SK-N-SH (cell line): ENCODE data around the gene SLC25A21. TPM values are rescaled to one million over a fixed set of nuclear protein-coding genes. Genes with fewer than 3 reads are reported as not detected.

Experiments used
- CTCF ChIA-PET: fragments of 300-600, 350-600 bp; formaldehyde crosslinking; extraction: SDS; loops from one replicate; lab custom pipeline; 2021; lab: Yijun Ruan, JAX
- POLR2A ChIA-PET: fragments of 350-600 bp; sonication (Branson Sonifier 250); formaldehyde crosslinking; extraction: SDS; loops from one replicate; lab custom pipeline; 2020; ENCODE audit warnings: antibody characterized with exemption, inconsistent platforms; lab: Yijun Ruan, JAX
- DNase-seq: peaks from one replicate; pipeline ENCODE4 v3.0.0; 2012
- H2AFZ ChIP-seq: fragments of 200-600 bp; sonication (generic); 2 replicates; pipeline ENCODE4 v1.8.1; 2016; ENCODE audit warnings: antibody characterized with exemption, mild to moderate bottlenecking, low read depth
- H3F3A ChIP-seq: fragments of 200-600 bp; sonication (generic); replicated peaks from 2 replicates; pipeline ENCODE3; 2016; ENCODE audit warnings: antibody characterized with exemption, mild to moderate bottlenecking; ENCODE audit not compliant: insufficient read depth
- H3K27ac ChIP-seq, 2 experiments: fragments of 200-500 bp in 1 of 2; fragments of 200-600 bp in 1 of 2; sonication (Bioruptor generic) in 1 of 2; sonication (generic), shearing (Covaris generic) in 1 of 2; 2 replicates each; pipeline versions ENCODE4 v1.5.1 to v1.6.1; 2014 to 2016; ENCODE audit warnings: low read depth in 2 of 2, inconsistent platforms in 1 of 2, low read length in 1 of 2, mild to moderate bottlenecking in 1 of 2, mixed read lengths in 1 of 2
- H3K27me3 ChIP-seq: fragments of 200-600 bp; sonication (generic), shearing (Covaris generic); 2 replicates; pipeline ENCODE4 v1.6.1; 2016; ENCODE audit warnings: mixed run types; ENCODE audit not compliant: insufficient read depth
- H3K36me3 ChIP-seq, 2 experiments: fragments of 200-500 bp in 1 of 2; fragments of 200-600 bp in 1 of 2; sonication (Bioruptor generic) in 1 of 2; sonication (generic) in 1 of 2; replicated peaks in 1 of 2; 2 replicates each; pipeline versions ENCODE3 to v1.5.1; 2014 to 2016; ENCODE audit warnings: low read length in 1 of 2, mild to moderate bottlenecking in 1 of 2; ENCODE audit not compliant: insufficient read depth in 2 of 2, control insufficient read depth in 1 of 2
- H3K4me1 ChIP-seq, 2 experiments: fragments of 200-500 bp in 1 of 2; fragments of 200-600 bp in 1 of 2; sonication (Bioruptor generic) in 1 of 2; sonication (generic), shearing (Covaris generic) in 1 of 2; 2 replicates each; pipeline versions ENCODE4 v1.5.1 to v1.6.1; 2014 to 2016; ENCODE audit warnings: low read depth in 1 of 2, low read length in 1 of 2, mixed run types in 1 of 2; ENCODE audit not compliant: insufficient read depth in 2 of 2, control insufficient read depth in 1 of 2
- H3K4me2 ChIP-seq: fragments of 200-600 bp; sonication (generic), shearing (Covaris generic); 2 replicates; pipeline ENCODE4 v1.6.1; 2017; ENCODE audit warnings: mixed run types
- H3K4me3 ChIP-seq, 2 experiments: fragments of 200-500 bp in 1 of 2; fragments of 200-600 bp in 1 of 2; sonication (Bioruptor generic) in 1 of 2; sonication (generic), shearing (Covaris generic) in 1 of 2; 2 replicates each; pipeline versions ENCODE4 v1.5.1 to v1.8.1; 2014 to 2016; ENCODE audit warnings: low read depth in 2 of 2, inconsistent platforms in 1 of 2, low read length in 1 of 2, mild to moderate bottlenecking in 1 of 2, mixed read lengths in 1 of 2, moderate library complexity in 1 of 2
- H3K79me2 ChIP-seq: fragments of 200-600 bp; sonication (generic); 2 replicates; pipeline ENCODE4 v1.8.1; 2017; ENCODE audit warnings: mild to moderate bottlenecking; ENCODE audit not compliant: insufficient read depth
- H3K9ac ChIP-seq: fragments of 200-600 bp; sonication (generic); 2 replicates; pipeline ENCODE4 v1.6.1; 2017; ENCODE audit warnings: mixed run types
- H3K9me2 ChIP-seq: fragments of 200-600 bp; sonication (generic); 2 replicates; pipeline ENCODE4 v1.6.1; 2017; ENCODE audit warnings: mixed run types
- H3K9me3 ChIP-seq: fragments of 200-600 bp; sonication (generic); 2 replicates; pipeline ENCODE4 v1.6.1; 2017; ENCODE audit warnings: mixed run types, mild to moderate bottlenecking, moderate library complexity
- H4K20me1 ChIP-seq: fragments of 200-600 bp; sonication (generic); 2 replicates; pipeline ENCODE4 v1.6.1; 2017; ENCODE audit warnings: mild to moderate bottlenecking, mixed run types; ENCODE audit not compliant: insufficient read depth
- CHD2 ChIP-seq: fragments of 150-350 bp; IDR thresholded peaks from 2 replicates; pipeline ENCODE4 v1.6.1; 2018; ENCODE audit warnings: low read length; ENCODE audit not compliant: partially characterized antibody
- CTCF ChIP-seq: fragments of 200-600 bp; sonication (generic); IDR thresholded peaks from 2 replicates; pipeline ENCODE4 v1.6.1; 2017; ENCODE audit warnings: antibody characterized with exemption, mild to moderate bottlenecking, moderate library complexity
- FOSL2 ChIP-seq: IDR thresholded peaks from 2 replicates; pipeline ENCODE4 v1.4.0; 2012; ENCODE audit warnings: low read depth, mild to moderate bottlenecking, moderate library complexity, borderline replicate concordance
- FOXJ3 ChIP-seq: sonication (generic); formaldehyde crosslinking; IDR thresholded peaks from 2 replicates; pipeline ENCODE4 v1.5.1; 2020; ENCODE audit warnings: mild to moderate bottlenecking, missing genetic modification reagents
- FOXM1 ChIP-seq: IDR thresholded peaks from 2 replicates; pipeline ENCODE4 v1.4.0; 2012; ENCODE audit warnings: low read depth, mild to moderate bottlenecking
- GATA2 ChIP-seq: sonication (generic); formaldehyde crosslinking; IDR thresholded peaks from 2 replicates; pipeline ENCODE4 v1.5.0; 2020; ENCODE audit warnings: mild to moderate bottlenecking, missing genetic modification reagents
- JUND ChIP-seq: IDR thresholded peaks from 2 replicates; pipeline ENCODE4 v1.4.0; 2012
- MAX ChIP-seq: IDR thresholded peaks from 2 replicates; pipeline ENCODE4 v1.4.0; 2012; ENCODE audit warnings: low read depth
- MEF2A ChIP-seq: IDR thresholded peaks from 2 replicates; pipeline ENCODE4 v1.4.0; 2012; ENCODE audit warnings: low read depth, borderline replicate concordance
- NFIC ChIP-seq: IDR thresholded peaks from 2 replicates; pipeline ENCODE4 v1.4.0; 2012; ENCODE audit warnings: borderline replicate concordance
- POLR2AphosphoS5 ChIP-seq: IDR thresholded peaks from 2 replicates; pipeline ENCODE4 v1.6.1; 2012; ENCODE audit warnings: low read depth, low read length
- RAD21 ChIP-seq: IDR thresholded peaks from 2 replicates; pipeline ENCODE4 v1.6.1; 2012; ENCODE audit warnings: mild to moderate bottlenecking, low read length
- REST ChIP-seq: IDR thresholded peaks from 2 replicates; pipeline ENCODE4 v1.6.1; 2012; ENCODE audit warnings: mild to moderate bottlenecking, low read depth, low read length, moderate library complexity
- RFX5 ChIP-seq: IDR thresholded peaks from 2 replicates; pipeline ENCODE4 v1.6.1; 2012; ENCODE audit warnings: mild to moderate bottlenecking, improper control_type of control experiment, low read length
- SMC3 ChIP-seq: IDR thresholded peaks from 2 replicates; pipeline ENCODE4 v1.6.1; 2012; ENCODE audit warnings: low read depth, low read length, improper control_type of control experiment
- TAF1 ChIP-seq: IDR thresholded peaks from 2 replicates; pipeline ENCODE4 v1.6.1; 2012; ENCODE audit warnings: low read depth, mild to moderate bottlenecking, low read length, moderate library complexity, borderline replicate concordance
- TCF12 ChIP-seq: IDR thresholded peaks from 2 replicates; pipeline ENCODE4 v1.4.0; 2012
- TEAD4 ChIP-seq: IDR thresholded peaks from 2 replicates; pipeline ENCODE4 v1.4.0; 2012; ENCODE audit warnings: mild to moderate bottlenecking, borderline replicate concordance; ENCODE audit not compliant: insufficient read depth
- WGBS: methylation state at CpG from one replicate; pipeline ENCODE4 v1.1.6; 2017; ENCODE audit warnings: low lambda C conversion rate; 5-methylcytosine and 5-hydroxymethylcytosine counted together
- polyA plus RNA-seq, 3 experiments: library from polyadenylated mRNA; depleted of rRNA; stranded (reverse); fragments of >200 nt; gene quantifications; 2 replicates each; pipeline ENCODE4 v1.2.3, GENCODE V29; 2012

Gene SLC25A21
- polyA plus RNA-seq, 1 of the 3 experiments (the other 2 are of a cell fraction) = not detected

- Histone ChIP-seq H3K79me2 (no peaks in the 10 kb centered on the region), H3K4me3 (no peak overlapping the region), H2AFZ (no peak overlapping the region), H3K27ac (no peak overlapping the region), H3K9me3 (no peaks in the 10 kb centered on the region), H3K4me2 (no peak overlapping the region), H4K20me1 (no peaks in the 10 kb centered on the region), H3K36me3 (no peaks in the 10 kb centered on the region), H3K9me2 (no peaks in the 10 kb centered on the region), H3K27me3 (no peaks in the 10 kb centered on the region), H3K4me1 (no peaks in the 10 kb centered on the region), H3F3A (no peaks in the 10 kb centered on the region), H3K9ac (no peak overlapping the region)
- DNase-seq = no peak
- ChIA-PET POLR2A (no interaction called here), CTCF (no interaction called here)
- 14% methylated on average over 2 of the region's 2 CpGs for WGBS
- TF ChIP-seq SMC3 (no peak), TEAD4 (no peak), FOXJ3 (CRISPR knock-in tag) (no peak), MEF2A (no peak), MAX (no peak), GATA2 (no peak), POLR2AphosphoS5 (no peak), REST (no peak), CHD2 (no peak), TCF12 (no peak), FOXM1 (no peak), TAF1 (no peak)
Observed at GRCh38 chr14:36720657-36721056, 451.7 kb downstream of the SLC25A21 start.

DNA sequence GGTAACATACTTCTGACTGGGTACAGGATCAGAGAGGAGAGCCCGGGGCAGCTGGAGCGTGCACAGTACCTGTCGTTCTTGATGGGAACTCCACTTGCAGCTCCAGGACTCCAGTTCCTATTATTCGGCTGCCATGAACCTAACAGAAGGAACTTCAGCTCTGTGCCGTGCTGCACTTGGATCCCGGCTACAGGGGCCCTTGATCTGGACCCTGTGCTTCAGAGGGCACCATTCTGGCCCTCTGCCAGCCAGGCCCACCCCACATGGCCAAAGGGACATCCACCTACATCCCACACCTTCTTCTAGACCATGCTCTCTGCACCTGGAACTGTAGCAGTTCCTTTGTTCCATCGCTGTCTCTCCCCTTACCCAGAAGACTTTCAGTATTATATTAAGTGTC lies 452.6 kb downstream of the SLC25A21 start:
- WGBS = 9% methylated on average over 4 of the region's 7 CpGs
- CTCF ChIA-PET = no interaction called here
- Histone ChIP-seq H2AFZ (no peak overlapping the region), H3F3A (no peaks in the 10 kb centered on the region), H4K20me1 (no peaks in the 10 kb centered on the region), H3K4me3 (no peak overlapping the region), H3K79me2 (no peaks in the 10 kb centered on the region), H3K27me3 (no peaks in the 10 kb centered on the region), H3K9me2 (no peaks in the 10 kb centered on the region), H3K27ac (no peak overlapping the region), H3K9ac (no peak overlapping the region), H3K4me1 (no peaks in the 10 kb centered on the region), H3K4me2 (no peak overlapping the region), H3K36me3 (no peaks in the 10 kb centered on the region), H3K9me3 (no peaks in the 10 kb centered on the region)
- no peak for TF ChIP-seq RFX5
- TF ChIP-seq RAD21 = no peak
- TF ChIP-seq FOSL2 = no peak
- TF ChIP-seq TEAD4 = no peak
- TF ChIP-seq GATA2 = no peak
- no peak for TF ChIP-seq FOXJ3 (CRISPR knock-in tag)
- TF ChIP-seq NFIC = no peak
- no peak for TF ChIP-seq REST
- no peak for TF ChIP-seq JUND
- no peak for TF ChIP-seq CTCF
- DNase-seq = no peak
- POLR2A ChIA-PET = no interaction called here
